Gastroesophageal sphincter (tissue), 3 donors: ENCODE data around the gene IGF2.

Experiments
- CTCF ChIP-seq, 4 experiments: fragments of 200-600 bp in 2 of 4; fragments of 450-650 bp in 2 of 4; sonication (generic) in 1 of 4; IDR thresholded peaks; one replicate each; pipeline ENCODE4 v1.5.1; 2017 to 2019; ENCODE audit warnings: antibody characterized with exemption in 4 of 4, mild to moderate bottlenecking in 2 of 4, moderate library complexity in 2 of 4
- EP300 ChIP-seq: sonication (generic); formaldehyde crosslinking; IDR thresholded peaks from one replicate; pipeline ENCODE4 v1.6.1; 2017; ENCODE audit warnings: antibody characterized with exemption, mild to moderate bottlenecking

DNA sequence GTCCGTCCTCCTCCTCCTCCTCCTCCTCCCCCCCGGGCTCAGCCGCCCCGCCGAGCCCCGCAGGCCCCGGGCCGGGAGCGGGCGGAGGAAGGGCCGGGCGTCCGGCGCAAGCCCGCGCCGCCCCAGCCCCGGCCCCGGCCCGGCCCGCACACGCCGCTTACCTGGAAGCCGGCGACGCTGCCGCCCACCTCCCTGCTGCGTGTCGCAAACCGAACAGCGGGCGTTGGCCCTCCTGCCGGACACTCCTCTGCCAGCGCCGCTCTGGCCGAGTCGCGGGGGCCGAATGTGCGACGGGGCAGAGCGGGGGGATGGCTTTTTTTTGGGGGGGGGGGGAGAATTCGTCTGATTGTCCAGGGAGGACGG lies 1.1 kb downstream of the IGF2 start:
- no peak for TF ChIP-seq EP300
- no peak for TF ChIP-seq CTCF (IDR thresholded peaks at IDR 0.05)
